GM18861 (cell line): ENCODE measurements around the gene PLEKHJ1.
"Not testable (repeated sequence)": the region's sequence is repeated elsewhere in the genome, so short reads cannot be mapped to it uniquely, and the experiment has no call there.

Source experiments
- ATAC-seq: cut with Tn5 transposase; IDR thresholded peaks from one replicate; pipeline ENCODE4 v1.9.1; 2021; ENCODE audit not compliant: unreplicated experiment

Gene PLEKHJ1, protein sequence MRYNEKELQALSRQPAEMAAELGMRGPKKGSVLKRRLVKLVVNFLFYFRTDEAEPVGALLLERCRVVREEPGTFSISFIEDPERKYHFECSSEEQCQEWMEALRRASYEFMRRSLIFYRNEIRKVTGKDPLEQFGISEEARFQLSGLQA

GRCh38 chr19:2236314-2237050 is at the start of gene PLEKHJ1, which contains the start of gene SF3A2:
Gene PLEKHJ1 (minus strand): TSS chr19:2236329. CDS start chr19:2236248, 81 bp downstream.
Gene SF3A2 (plus strand): TSS chr19:2236824. CDS start chr19:2243419, 6,595 bp downstream.
- peak; percentile 70 for ATAC-seq

DNA sequence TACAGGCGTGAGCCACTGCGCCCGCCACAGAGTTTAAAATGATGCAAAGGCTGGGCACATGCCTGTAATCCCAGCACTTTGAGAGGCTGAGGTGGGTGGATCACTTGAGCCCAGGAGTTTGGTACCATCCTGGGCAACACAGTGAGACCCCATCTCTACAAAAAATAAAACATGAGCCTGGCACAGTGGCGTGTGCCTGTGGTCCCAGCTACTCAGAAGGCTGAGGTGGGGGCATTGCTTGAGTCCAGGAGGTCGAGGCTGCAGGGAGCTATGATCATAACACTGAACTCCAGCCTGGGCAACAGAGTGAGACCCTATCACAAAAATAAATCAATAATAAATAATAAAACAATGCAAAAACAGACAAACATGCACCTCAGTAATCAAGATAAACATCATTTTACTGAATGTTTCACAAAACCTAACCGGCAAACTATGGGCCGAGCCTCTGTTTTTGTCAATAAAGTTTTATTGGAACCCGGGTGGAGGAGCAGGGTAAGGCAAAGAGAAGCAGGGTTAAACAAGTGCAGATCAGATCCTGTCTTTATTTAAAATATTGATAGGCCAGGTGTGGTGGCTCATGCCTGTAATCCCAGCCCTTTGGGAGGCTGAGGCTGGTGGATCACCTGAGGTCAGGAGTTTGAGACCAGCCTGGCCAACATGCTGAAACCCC is 47.8 kb upstream of the PLEKHJ1 start:
- no peak for ATAC-seq

- no peak for ATAC-seq
These were observed 46.7 kb upstream of the PLEKHJ1 start for GRCh38 chr19:2282862-2283237.

- ATAC-seq = no peak
These were observed 46.1 kb upstream of the PLEKHJ1 start, which contains the start of gene PEAK3 for GRCh38 chr19:2282062-2282861. Gene PEAK3 (minus strand): TSS chr19:2282175. CDS start chr19:2280931, 1,244 bp downstream.

GRCh38 chr19:2281265-2282061 is 45.3 kb upstream of the PLEKHJ1 start:
- not testable (repeated sequence) for ATAC-seq

DNA sequence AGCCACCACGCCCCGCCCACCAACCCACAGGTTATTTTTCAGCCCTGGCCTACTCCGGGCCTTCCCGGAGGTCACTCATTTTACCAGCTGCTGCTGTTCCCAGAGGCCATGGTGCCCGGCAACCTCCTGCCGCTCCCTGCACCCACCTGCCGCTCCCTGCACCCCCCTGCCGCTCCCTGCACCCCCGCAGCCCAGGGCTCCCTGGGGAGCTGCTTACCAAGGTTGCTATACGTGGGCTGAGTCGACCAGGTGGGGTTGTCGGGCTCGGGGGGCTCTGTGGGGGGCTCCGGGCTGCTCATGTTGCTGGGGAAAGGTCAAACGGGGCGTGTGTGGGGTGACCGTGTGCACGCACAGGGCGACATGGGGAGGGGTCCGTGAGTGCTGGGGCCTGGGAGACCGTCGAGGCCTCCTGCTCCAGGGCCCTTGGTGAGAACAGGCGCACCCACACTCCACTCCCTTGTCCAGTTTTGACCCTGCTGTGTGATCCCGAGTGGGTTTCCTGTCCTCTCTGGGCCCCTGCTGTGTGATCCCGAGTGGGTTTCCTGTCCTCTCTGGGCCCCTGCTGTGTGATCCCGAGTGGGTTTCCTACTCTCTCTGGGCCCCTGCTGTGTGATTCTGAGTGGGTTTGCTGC is 44.6 kb upstream of the PLEKHJ1 start:
- ATAC-seq = no peak

GRCh38 chr19:2278459-2279158 is 42.5 kb upstream of the PLEKHJ1 start:
- ATAC-seq = no peak

- ATAC-seq = no peak
These were observed 41.0 kb upstream of the PLEKHJ1 start for GRCh38 chr19:2277138-2277537.

DNA sequence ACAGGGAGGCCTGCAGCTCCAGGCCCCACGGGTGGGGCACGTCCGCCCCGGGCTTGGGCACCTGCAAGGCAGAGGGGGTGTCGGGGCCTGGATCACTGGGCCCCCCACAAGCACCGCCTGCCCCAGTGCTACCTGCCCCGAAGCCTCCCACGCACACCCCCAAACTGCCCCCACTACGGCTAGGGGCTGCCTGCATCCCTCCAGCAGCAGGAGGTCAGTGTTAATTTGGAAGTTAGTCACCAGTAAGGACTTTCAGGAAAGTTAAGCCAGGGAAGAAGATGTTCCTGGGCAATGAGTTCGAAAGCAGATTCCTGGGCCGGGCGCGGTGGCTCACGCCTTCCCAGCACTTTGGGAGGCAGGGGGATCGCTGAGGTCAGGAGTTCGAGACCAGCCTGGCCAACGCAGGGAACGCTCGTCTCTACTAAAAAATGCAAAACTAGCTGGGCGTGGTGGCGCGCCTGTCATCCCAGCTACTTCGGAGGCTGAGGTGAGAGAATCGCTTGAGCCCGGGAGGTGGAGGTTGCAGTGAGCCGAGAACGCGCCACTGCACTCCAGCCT is 40.4 kb upstream of the PLEKHJ1 start:
- ATAC-seq = no peak

GRCh38 chr19:2275588-2276428 is 39.7 kb upstream of the PLEKHJ1 start:
- no peak for ATAC-seq

DNA sequence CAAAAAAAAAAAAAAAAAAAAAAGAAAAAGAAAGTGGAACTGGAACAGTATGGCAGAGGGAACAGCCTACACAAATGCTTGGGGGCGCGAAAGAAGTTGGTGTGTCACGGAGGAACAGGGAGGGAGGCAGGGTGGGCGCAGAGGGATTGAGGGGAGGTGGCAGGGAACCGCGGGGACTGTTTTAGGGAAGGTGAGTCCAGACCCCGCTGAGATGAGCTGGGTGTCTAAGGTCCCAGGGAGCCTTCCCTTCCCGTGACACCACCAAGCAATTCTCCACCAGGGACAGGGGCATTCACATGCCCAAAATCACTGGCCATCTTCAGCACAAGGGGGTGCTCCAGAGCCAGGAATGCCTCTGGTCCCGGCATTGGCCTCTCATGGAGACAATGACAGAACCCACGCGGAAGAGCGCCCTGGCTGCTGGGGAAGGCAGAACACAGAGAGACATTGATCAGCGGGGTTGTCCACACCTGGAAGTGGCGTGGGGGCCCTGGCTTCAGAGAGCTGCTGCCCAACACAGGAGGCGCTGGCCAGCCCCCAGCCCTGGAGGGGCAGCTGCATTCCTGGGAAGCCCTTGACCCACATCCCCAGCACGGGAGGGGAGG is 38.9 kb upstream of the PLEKHJ1 start:
- ATAC-seq = no peak

DNA sequence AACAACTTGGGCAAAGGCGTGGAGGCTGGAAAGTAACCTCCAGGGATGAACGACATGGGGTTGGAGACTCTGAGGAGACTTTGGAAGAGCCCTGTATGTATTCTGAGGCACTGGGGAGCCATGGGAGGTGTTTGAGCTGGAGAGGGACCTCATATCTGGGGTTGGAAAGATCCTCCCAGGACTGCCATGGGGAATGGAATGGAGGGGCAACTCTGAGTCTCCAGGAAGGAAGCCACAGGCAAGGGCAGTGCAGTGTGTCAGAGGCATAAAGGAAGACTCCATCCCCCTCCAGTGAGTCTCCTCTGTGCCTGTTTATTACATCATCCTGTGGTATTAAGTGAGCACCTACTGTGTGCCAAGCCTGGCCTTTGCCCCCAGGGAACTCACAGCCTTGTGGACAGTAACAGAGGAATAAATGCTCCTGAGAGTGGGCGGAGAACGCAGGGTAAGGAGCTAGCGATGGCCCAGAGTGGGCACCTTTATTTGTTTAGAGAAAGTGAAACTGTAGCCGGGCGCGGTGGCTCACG is 38.1 kb upstream of the PLEKHJ1 start:
- ATAC-seq = no peak

DNA sequence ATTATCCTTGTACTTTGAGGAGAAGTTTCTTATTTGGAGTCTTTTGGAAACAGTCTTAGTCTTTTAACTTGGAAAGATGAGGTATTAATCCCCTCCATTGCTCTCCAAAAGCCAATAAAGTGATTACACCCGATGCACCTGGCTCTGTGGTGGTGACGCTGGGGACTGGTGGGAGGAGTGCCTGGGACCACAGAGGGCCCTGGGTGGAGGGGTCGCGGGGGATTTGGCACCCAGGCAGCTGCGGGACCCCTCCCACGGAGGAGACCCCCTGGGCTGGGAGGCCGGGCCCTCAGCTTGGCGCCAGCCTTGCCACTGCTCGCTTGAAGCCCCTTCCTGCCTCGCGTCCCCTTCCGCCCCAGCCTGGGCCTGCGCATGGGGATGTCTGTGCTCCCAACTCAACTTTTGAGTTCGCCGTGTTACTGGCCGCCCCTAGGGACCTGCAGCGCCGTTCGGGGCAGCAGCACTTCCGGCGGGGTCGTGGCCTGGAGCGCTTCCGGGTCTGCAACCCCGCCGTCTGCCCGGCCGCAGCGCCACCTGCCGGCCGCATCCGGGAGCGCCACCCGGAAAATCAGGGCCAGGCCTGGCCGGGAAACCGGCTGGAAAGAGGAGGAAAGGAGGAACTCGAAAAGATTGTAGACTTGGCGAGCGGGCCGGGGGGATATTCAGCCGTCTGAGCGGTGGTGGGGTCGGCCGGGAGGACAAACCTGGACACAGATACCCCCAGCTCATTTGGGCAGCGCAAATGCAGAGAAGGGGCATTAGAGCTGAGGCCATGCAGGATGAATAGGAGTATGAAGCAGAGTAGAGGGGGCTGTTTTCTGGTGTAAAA is 37.4 kb upstream of the PLEKHJ1 start:
- peak; percentile 22 for ATAC-seq

DNA sequence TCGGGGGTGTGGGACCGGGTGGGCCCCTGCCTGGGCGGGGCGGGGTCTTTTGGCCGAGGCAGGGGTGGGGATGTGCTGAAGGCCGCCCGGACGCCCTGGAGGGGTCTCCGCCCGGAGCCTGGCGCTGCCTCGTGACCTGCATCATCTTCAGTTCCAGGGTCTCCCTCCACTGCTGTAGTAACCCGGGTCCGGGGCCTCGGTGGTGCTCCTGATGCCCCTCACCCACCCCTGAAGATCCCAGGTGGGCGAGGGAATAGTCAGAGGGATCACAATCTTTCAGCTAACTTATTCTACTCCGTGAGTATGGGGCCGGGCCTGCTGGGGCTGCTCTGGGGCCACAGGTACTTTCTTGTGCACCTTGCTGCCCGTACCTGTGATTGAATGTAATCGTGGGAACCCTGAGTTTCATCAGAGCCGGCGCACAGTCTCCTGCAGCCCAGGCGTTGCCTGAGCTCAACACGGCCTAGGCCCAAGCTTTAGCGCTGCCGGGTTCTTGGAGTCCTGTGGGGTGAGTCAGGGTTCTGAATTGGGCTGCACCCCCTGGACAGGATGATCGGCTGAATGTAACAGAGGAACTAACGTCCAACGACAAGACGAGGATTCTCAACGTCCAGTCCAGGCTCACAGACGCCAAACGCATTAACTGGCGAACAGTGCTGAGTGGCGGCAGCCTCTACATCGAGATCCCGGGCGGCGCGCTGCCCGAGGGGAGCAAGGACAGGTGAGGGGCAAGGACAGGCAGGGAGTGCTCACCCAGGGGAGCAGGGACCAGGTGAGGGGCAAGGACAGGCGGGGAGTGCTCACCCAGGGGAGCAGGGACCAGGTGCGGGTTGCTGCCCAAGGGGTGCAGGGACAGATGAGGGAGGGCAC is 35.3 kb upstream of the PLEKHJ1 start:
- no peak for ATAC-seq

DNA sequence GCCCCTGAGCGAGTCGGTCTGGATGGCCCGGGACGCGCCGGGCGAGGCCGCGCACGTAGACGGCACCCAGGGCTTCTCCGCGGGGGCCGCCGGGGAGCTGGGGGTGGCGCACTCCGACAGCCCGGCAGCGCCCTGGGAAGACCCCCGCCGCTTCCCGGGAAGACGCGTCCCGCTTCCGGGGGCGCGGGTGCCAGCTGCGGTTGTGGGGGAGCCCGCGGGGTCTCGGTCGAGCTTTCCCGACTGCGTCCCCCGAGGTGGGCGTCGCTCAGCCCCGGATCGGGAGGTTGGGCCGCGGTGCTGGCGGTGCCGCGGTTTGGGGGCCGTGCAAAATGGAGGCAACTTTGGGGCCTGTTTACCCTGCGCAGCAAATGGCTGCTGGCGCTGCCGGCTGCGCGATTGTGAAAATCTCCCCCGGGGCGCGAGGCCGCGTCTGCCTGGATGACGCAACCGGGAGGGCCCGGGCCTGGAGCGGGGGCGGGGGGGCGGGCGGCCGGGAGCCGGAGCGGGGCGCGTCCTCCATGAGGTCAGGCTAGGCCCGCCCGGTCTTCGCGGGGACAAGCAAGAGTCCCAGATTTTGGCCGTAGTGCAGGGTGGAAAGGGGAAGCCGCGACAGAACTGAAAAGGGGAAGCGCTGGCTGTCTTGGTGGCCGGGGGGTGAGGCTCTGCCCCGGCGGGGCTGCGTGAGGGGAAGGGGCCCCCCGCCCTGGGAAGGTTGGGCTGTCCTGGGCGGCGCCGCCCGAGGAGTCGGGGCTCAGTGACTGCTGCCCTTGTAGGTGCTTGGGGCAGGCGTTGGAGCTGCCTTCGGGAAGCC is 34.5 kb upstream of the PLEKHJ1 start:
- ATAC-seq = no peak
